ENCODE results near the gene TTLL10.

The TTLL10 gene

GRCh38 chr1:1160281-1160930 is 13.3 kb upstream of the TTLL10 start:
- no peak for DNase-seq

GRCh38 chr1:1161078-1161682 is 12.5 kb upstream of the TTLL10 start:
- DNase-seq: no peak

- DNase-seq: no peak
Measured at GRCh38 chr1:1161683-1162079, 12.0 kb upstream of the TTLL10 start.

DNA sequence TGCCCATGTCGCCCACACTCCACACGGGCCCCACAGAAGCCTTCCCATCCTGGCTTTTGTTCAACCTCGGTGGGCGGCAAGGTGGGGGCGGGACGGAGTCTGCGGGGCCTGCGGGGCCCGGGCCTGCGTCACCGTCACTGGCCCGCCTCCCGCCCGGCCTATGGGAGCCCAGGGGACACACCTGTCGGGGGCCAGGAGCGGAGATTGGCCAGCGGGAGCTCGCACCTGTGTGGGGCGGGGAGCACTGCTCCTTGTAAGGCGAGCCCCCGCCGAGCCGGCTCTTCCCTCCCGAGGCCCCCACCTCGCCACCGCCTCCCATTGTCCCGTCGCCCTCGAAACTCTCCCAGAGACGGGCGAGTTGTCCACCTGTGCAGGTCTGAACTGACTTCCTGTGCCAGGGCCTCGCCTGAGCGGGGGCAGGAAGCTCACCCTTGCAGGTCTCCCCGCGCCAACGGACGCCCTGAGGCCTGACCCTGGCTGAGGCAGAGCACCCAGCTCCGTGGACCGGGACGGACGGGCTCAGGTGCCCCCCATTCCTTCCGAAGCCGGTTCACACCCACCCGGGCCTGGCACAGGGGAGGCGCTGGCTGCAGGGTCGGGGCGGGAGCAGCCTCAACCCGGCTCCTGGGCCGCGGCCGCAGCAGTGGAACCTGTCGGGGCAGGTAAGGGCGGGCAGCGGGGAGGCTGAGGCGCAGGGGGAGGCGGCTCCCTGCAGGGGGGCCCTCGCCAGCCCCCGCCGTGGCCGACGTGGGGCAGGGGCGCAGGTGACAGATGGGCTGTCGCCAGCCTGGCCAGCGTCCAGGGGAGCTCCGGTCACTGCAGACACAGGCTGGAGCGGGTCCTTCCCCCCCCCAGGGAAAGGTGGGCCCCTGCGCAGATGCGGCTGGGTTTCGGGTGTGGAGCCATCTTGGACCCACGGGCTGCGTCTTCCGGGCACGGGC is 10.8 kb upstream of the TTLL10 start:
- no peak for DNase-seq

GRCh38 chr1:1163538-1164070 is 10.1 kb upstream of the TTLL10 start:
- DNase-seq: no peak

DNA sequence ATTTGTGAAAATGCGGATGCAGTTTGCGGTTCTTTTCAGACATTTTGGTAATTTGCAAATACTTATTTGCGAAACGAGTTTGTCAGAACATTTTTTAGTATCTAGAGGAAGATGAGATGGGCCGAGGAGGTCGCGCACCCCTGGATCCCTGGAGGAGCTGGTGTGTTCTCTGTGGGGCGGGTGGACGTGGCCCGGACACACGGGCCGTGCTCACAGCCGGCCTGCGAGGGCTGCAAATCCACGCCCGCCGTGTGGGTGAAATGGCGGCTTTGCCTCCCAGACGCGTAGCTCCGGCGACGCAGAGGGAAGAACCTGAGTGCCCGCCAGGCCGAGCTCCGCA is 9.3 kb upstream of the TTLL10 start:
- DNase-seq: no peak

DNA sequence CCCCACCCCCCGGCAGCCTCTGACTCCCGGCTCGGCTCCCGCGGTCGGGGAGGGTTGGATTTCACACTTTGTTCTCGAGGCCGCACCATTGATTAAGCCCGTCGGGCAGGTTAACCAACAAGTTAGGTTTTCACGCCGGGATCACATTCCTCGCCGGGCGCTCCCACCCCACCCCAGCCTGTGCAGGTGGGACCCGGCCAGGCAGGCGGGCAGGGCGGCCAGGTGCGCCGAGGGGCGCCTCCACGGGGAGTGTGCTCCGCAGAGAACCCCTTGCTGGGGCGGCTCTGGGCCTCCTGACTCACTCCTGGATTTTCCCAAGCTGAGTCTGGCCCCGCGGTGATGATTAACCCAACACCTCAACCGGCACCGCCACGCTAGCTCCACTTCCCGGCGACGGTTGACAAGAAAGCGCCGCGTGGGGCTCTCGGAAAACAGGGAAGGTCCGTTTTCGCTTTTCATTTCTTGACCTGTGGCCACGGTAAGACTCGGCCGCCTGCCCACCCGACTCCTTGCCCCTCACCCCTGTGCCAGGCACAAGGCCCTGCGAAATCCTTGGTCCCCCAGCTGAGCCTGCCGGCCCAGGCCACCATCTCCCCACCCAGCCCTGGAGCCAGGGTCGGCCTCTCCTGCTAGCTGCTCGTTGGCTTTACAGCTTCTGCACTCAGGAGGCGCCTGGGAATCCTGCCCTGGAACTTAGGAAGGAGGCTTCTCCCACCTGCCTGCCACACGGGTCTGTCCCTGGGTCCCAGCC is 8.8 kb upstream of the TTLL10 start:
- DNase-seq: no peak

DNA sequence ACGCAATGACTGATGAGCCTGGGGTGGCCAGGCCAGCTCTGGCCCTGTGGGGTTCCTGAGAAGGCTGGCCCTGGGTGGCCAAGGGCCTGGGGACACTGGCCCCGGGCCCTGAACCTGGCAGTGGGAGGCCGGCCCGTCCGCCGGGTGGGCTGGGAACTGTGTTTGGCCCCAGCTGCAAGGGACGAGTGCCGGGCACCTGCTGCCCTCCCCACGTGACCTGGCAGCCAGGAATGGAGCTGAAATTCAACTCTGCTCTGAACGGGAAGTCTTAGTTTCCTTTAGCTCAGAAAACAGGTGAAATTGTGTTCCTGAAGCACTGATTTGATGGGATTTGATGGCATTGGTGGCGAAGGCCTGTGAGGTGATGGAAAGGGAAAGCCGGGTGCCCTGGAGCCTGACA is 8.2 kb upstream of the TTLL10 start:
- no peak for DNase-seq

DNA sequence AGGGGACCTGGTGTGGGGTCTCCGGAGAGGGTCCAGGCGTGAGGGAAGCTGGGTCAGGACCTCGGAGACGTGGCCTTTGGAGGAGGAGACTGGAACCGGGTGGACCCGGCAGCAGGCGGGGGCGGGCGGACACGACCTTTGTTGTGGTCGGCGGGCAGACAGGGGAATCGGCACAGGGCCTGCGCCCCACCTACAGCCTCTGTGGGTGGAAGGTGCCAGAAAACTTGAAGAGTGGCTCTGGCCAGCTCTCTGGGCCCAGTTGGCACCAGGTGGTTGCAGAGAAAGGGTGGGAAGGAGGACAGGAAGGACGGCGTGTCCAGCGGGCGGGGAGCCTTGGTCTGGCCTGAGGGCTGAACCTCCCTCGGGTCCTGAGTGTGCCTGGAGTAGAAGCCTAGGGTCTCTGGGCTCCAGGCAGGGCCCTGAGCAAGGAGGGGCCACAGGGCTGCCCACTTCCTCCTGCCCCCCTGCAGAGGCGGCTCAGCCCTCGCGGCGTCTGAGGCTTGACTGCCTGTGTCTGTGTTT is 7.7 kb upstream of the TTLL10 start:
- no peak for DNase-seq

- DNase-seq: no peak
Measured at GRCh38 chr1:1166642-1167397, 6.9 kb upstream of the TTLL10 start.

DNA sequence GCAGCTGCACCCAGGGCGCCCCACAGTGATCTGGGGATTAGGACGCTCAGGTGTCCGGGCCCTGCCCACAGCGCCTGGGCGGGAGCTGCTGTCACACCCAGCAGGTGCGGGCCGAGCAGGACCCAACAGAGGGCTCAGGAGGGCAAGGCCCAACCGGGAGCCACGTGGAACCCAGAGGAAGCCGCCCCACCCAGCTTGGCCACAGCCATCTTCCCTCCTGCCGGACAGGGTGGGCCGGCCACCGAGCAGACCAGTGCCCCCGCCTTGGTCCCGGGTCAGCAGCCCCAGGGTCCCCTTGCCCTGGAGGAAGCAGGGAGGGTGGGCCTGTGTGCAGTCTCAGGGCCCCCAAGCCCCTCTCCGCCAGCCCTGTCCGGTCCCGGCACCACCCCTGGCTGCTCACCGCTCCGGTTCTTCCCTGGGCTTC is 6.3 kb upstream of the TTLL10 start:
- DNase-seq: no peak

DNA sequence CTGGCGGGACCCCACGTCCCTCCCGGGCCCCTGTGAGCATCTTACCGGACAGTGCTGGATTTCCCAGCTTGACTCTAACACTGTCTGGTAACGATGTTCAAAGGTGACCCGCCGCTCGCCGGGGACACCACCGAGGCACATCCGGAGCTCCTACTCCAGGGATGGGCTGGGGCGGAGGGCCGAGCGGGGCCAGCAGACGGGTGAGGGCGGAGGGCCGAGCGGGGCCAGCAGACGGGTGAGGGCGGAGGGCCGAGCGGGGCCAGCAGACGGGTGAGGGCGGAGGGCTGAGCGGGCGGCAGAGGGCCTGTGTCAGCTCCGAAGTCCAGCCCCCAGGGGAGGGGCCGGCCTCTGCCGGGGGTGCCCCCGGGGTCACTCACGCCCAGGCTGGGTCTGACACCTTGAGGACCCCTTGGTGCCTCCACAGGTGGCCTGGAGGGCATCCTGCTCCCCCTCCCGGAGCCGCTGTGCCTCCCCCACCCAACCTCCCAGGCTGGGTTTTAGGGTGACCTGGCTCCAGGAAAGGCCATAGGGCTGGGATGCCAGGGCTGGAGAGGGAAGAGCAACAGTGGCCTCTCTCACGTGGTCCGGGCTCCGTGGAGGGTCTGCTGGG is 5.7 kb upstream of the TTLL10 start:
- no peak for DNase-seq

DNA sequence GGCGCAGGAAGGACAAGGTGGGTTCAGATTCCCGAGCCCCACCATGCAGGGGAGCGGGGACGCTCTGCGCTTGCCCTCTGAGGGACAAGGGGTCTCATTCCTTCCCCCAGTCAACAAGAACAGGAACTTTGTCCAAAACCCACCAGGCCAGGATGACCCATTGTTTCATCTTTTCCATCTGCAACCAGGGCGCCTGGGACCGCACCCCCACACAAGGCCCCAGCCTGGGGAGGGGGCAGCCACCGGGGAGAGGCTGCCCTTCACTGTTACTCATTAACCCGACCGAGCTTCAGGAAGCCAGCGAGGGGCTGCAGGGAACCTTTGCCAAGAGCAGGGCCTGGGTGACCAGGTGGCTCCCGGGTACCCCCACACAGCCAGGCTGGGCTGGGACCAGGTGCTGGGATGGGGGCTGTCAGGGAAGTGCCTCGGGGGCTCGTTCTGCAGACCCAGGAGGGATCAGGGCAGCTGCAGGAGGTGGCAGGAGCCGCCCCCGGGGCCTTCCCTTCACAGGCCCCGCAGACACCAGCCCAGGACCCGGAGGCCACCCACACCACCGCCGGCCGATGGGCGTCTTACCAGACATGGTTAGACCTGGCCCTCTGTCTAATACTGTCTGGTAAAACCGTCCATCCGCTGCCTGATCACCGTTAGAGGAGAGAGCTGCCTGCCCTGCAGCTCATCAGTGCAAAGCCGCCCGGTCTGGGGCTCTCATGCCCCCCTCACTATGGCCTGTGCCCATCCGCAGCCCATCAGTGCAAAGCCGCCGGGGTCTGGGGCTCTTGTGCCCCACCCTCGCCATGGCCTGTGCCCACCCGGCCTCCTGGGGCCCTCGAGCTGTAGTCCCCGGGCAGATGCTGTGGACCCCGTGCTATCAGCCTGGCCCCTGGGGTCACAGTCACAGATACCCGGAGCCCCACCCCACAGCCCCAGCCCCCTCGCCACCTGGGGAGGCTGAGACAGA is 4.9 kb upstream of the TTLL10 start:
- DNase-seq: no peak

DNA sequence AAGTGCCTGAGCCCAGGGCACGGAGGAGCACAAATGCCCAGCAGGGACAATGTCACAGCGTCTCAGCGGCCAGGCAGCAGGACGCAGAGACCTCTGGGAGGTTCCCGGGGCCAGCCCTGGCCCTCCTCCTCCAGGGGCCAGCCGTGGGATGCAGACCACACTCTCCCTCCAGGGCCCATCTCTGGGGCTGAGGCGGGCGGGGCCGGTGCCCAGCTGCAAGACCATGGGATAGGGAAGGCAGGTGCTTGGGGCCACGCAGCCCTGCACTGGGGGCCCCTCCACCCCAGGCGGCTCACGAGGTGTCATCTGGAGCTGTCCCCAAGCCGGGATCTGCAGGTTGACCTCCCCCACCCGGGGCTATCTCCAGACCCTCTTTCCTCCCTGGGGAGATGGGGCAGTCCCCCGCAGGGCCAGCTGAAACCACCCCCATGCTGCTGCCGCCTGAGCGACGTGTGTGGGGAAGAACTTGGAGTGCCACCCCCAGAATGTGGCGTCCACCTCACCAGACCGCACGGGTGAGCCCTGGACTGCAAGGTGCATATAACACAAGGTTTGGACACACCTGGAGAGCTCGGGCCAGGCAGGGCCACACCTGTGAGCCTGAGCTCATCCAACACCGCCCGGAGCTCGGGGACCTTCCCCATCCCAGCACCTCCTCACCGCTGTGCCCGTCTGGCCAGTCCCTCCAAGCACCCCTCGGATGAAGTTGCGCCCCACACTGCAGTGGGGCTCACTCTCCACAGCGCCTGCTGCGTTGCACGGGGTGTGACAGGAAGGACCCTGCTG is 4.1 kb upstream of the TTLL10 start:
- no peak for DNase-seq

- no peak for DNase-seq
Measured at GRCh38 chr1:1170215-1171091, 3.2 kb upstream of the TTLL10 start.

GRCh38 chr1:1171161-1171545 is 2.5 kb upstream of the TTLL10 start:
- no peak for DNase-seq

DNA sequence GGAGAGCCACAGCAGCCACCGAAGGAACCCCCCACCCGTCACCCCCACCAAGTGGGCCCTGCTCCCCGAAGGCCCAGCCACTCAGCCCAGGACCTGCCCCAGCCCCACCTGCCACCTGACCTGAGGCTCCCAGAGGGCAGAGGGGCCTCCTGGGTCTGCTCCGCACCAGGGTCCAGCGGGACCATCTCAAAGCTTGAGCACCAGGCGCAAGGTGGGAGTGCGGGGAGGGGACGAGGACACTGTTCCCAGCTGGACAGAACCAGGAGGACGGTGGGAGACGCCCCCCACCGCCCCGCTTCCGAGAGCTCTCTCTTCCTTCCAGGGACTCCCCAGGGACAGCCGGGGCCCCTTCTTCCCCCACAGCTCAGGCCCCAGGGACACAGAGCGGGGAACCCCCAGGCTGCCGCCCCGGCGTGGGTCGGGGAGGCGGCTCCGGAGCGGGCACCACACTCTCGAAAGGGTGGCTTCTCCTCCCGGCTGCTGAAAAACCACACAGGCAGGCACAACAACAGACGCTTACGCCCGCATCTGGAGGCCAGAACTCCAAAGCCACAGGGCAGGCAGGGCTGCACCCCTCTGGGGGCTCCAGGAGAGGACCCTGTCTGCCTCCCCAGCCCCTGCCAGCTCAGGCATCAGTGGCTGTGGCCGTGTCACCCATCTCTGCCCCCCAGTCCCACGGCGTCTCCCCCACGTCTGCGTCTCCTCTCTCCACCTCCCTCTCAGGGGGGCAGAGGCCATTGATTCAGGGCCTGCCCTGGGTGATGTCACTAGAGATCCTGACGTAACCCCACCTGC is 1.9 kb upstream of the TTLL10 start:
- DNase-seq: no peak
